K562 (cell line): ENCODE measurements around the gene ARHGAP33. TPM values are rescaled to one million over a fixed set of nuclear protein-coding genes. Genes with fewer than 3 reads are reported as not detected.

Source experiments
- CEBPG ChIP-seq, 3 experiments: fragments of 200-800 bp in 1 of 3; sonication (Bioruptor generic) in 1 of 3; sonication (generic) in 1 of 3; formaldehyde crosslinking in 1 of 3; IDR thresholded peaks in 2 of 3; conservative IDR thresholded peaks in 1 of 3; 2 replicates each; pipeline versions ENCODE4 v1.6.1 to v1.8.0; 2016 to 2022; ENCODE audit warnings: missing compliant biosample characterization in 2 of 3, missing genetic modification characterization in 2 of 3, mild to moderate bottlenecking in 1 of 3, missing genetic modification reagents in 1 of 3
- CREBBP ChIP-seq: IDR thresholded peaks from one replicate; pipeline ENCODE4 v1.6.1; 2012; ENCODE audit warnings: low read depth, mild to moderate bottlenecking, control low read depth, inconsistent platforms, low read length
- GTF2E2 ChIP-seq: fragments of 200-800 bp; sonication (Bioruptor generic); IDR thresholded peaks from 2 replicates; pipeline ENCODE4 v1.6.1; 2016; ENCODE audit warnings: missing genetic modification characterization, missing compliant biosample characterization
- JUND ChIP-seq, 2 experiments: IDR thresholded peaks; 2 replicates in 1 of 2; 3 replicates in 1 of 2; pipeline ENCODE4 v1.6.1; 2011; ENCODE audit warnings: borderline replicate concordance in 2 of 2, low read depth in 2 of 2, low read length in 2 of 2, improper control_type of control experiment in 1 of 2, missing biosample characterization in 1 of 2, missing genetic modification characterization in 1 of 2, missing genetic modification reagents in 1 of 2
- KLF13 ChIP-seq: fragments of 450-650 bp; IDR thresholded peaks from 2 replicates; pipeline ENCODE4 v1.6.1; 2016; ENCODE audit warnings: missing genetic modification characterization, low read depth, mild to moderate bottlenecking, missing compliant biosample characterization, moderate library complexity, borderline replicate concordance
- POLR3G ChIP-seq: IDR thresholded peaks from 2 replicates; pipeline ENCODE4 v1.6.1; 2011; ENCODE audit not compliant: insufficient read length, insufficient replicate concordance; ENCODE audit errors: extremely low read depth
- SP1 ChIP-seq: sonication (generic); formaldehyde crosslinking; IDR thresholded peaks from 2 replicates; pipeline ENCODE4 v1.8.1; 2022; ENCODE audit warnings: mild to moderate bottlenecking, missing genetic modification reagents
- SRSF7 ChIP-seq: fragments of 200-400 bp; formaldehyde crosslinking; optimal IDR thresholded peaks from 2 replicates; pipeline ENCODE3; 2017; ENCODE audit warnings: mild to moderate bottlenecking, low read depth, low read length
- ZBTB33 ChIP-seq: sonication (generic); formaldehyde crosslinking; IDR thresholded peaks from 2 replicates; pipeline ENCODE4 v1.8.1; 2023; ENCODE audit warnings: mild to moderate bottlenecking, missing genetic modification reagents
- ZFP36 ChIP-seq: fragments of 150-350 bp; IDR thresholded peaks from 2 replicates; pipeline ENCODE4 v1.6.1; 2018; ENCODE audit warnings: low read length, low read depth; ENCODE audit not compliant: partially characterized antibody
- ZKSCAN1 ChIP-seq: fragments of 150-350 bp; IDR thresholded peaks from 2 replicates; pipeline ENCODE4 v1.6.1; 2016; ENCODE audit warnings: low read depth, low read length
- ZNF24 ChIP-seq: fragments of 450-650 bp; IDR thresholded peaks from 2 replicates; pipeline ENCODE4 v1.6.1; 2016
- ZNF75A ChIP-seq: fragments of 450-650 bp; formaldehyde crosslinking; IDR thresholded peaks from 2 replicates; pipeline ENCODE4 v1.4.0; 2020; ENCODE audit warnings: mild to moderate bottlenecking
- ZNF766 ChIP-seq: fragments of 200-800 bp; sonication (Bioruptor generic); conservative IDR thresholded peaks from 2 replicates; pipeline ENCODE4 v1.6.1; 2016; ENCODE audit warnings: missing genetic modification characterization, missing compliant biosample characterization
- ZNF77 ChIP-seq: fragments of 250-450 bp; sonication (Bioruptor Pico); IDR thresholded peaks from 2 replicates; pipeline ENCODE4 v1.5.0; 2020
- ZNF778 ChIP-seq: fragments of 450-650 bp; formaldehyde crosslinking; IDR thresholded peaks from 2 replicates; pipeline ENCODE4 v1.4.0; 2020; ENCODE audit warnings: mild to moderate bottlenecking, moderate library complexity
- polyA plus RNA-seq, 8 experiments: library from polyadenylated mRNA; depleted of rRNA in 4 of 8; stranded (reverse) in 5 of 8; unstranded in 3 of 8; fragments of >200 nt; fragmentation: Nextera tagmentation in 2 of 8; fragmentation: Illumina TruSeq in 1 of 8; extraction: Ambion mirVana in 2 of 8; extraction: Trizol in 1 of 8; gene quantifications; 2 replicates each; pipeline versions ENCODE4 v1.2.1 to v1.2.3, GENCODE V29; 2011 to 2014; ENCODE audit warnings: inconsistent platforms in 1 of 8, missing spikeins in 1 of 8
- total RNA-seq, 7 experiments: library from RNA; depleted of rRNA in 6 of 7; stranded (reverse); fragments of >200 nt in 6 of 7; fragmentation: Illumina TruSeq in 2 of 7; extraction: Trizol in 2 of 7; gene quantifications; 2 replicates each; pipeline versions ENCODE4 v1.2.1 to v1.2.3, GENCODE V29; 2011 to 2021; ENCODE audit warnings: low replicate concordance in 1 of 7
- TF ChIP-seq, protein P1 (sequence below): sonication (generic); formaldehyde crosslinking; IDR thresholded peaks from 2 replicates; pipeline ENCODE4 v1.8.0; 2022; ENCODE audit warnings: missing genetic modification reagents, mild to moderate bottlenecking, borderline replicate concordance
- TF ChIP-seq, protein P2 (sequence below): fragments of 250-450 bp; sonication (Bioruptor Pico); IDR thresholded peaks from 2 replicates; pipeline ENCODE4 v1.8.0; 2022; ENCODE audit warnings: inconsistent platforms

The ARHGAP33 gene
- total and polyA plus RNA-seq, 9 of the 15 experiments (the other 6 are each of a cell fraction or from before 2014, with no cell fraction given), result 0.06 to 26.6 (median 1.6) TPM; not detected in 1

- TF ChIP-seq KLF13 (tag), result peak; percentile 59; the same call in 1 of the 2 replicates
- no peak for TF ChIP-seq SRSF7
- TF ChIP-seq ZNF766, result no peak
- no peak for TF ChIP-seq ZBTB33 (CRISPR knock-in tag)
- TF ChIP-seq ZNF75A (CRISPR knock-in tag), result no peak
- TF ChIP-seq ZKSCAN1, result no peak
- TF ChIP-seq, protein P1, sequence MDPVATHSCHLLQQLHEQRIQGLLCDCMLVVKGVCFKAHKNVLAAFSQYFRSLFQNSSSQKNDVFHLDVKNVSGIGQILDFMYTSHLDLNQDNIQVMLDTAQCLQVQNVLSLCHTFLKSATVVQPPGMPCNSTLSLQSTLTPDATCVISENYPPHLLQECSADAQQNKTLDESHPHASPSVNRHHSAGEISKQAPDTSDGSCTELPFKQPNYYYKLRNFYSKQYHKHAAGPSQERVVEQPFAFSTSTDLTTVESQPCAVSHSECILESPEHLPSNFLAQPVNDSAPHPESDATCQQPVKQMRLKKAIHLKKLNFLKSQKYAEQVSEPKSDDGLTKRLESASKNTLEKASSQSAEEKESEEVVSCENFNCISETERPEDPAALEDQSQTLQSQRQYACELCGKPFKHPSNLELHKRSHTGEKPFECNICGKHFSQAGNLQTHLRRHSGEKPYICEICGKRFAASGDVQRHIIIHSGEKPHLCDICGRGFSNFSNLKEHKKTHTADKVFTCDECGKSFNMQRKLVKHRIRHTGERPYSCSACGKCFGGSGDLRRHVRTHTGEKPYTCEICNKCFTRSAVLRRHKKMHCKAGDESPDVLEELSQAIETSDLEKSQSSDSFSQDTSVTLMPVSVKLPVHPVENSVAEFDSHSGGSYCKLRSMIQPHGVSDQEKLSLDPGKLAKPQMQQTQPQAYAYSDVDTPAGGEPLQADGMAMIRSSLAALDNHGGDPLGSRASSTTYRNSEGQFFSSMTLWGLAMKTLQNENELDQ (CRISPR knock-in tag), result no peak
- 0 out of 2 replicates have a peak, but pooled peaks have one; percentile 61 for TF ChIP-seq SP1
- TF ChIP-seq ZNF24, result no peak
- TF ChIP-seq, protein P2, sequence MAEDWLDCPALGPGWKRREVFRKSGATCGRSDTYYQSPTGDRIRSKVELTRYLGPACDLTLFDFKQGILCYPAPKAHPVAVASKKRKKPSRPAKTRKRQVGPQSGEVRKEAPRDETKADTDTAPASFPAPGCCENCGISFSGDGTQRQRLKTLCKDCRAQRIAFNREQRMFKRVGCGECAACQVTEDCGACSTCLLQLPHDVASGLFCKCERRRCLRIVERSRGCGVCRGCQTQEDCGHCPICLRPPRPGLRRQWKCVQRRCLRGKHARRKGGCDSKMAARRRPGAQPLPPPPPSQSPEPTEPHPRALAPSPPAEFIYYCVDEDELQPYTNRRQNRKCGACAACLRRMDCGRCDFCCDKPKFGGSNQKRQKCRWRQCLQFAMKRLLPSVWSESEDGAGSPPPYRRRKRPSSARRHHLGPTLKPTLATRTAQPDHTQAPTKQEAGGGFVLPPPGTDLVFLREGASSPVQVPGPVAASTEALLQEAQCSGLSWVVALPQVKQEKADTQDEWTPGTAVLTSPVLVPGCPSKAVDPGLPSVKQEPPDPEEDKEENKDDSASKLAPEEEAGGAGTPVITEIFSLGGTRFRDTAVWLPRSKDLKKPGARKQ, result no peak
- no peak for TF ChIP-seq ZFP36
- TF ChIP-seq JUND (IDR thresholded peaks at IDR 0.05; ENCODE audit: borderline replicate concordance, low read depth, low read length), result no peak
- TF ChIP-seq JUND (tag; IDR thresholded peaks at IDR 0.05; ENCODE audit: borderline replicate concordance, low read depth, low read length), result no peak
- no peak for TF ChIP-seq ZNF778 (CRISPR knock-in tag)
- no peak for TF ChIP-seq POLR3G
- TF ChIP-seq CREBBP, result no peak
- TF ChIP-seq CEBPG (CRISPR knock-in tag; IDR thresholded peaks at IDR 0.05), result no peak
- TF ChIP-seq CEBPG (tag; conservative IDR thresholded peaks at IDR 0.05 in 1 of 2, IDR thresholded peaks at IDR 0.05 in 1 of 2), result no peak
- no peak for TF ChIP-seq GTF2E2 (tag)
- no peak for TF ChIP-seq ZNF77 (CRISPR knock-in tag)
Observed at GRCh38 chr19:35775298-35776101, at the start of gene ARHGAP33 (continued).
